ENCODE results near the gene FRMD4A. TPM values are rescaled to one million over a fixed set of nuclear protein-coding genes. Genes with fewer than 3 reads are reported as not detected.
A peak's percentile ranks its signal among the peaks of the same experiment; 100 is the strongest.

The FRMD4A gene
- total RNA-seq, 2 donors from 2014 or later: 18.9 to 46.1 TPM

GRCh38 chr10:14374745-14375445 lies 44.2 kb upstream of the FRMD4A start:
- no peaks in the 10 kb centered on the region for H3K27me3 ChIP-seq
- H3K9me3 ChIP-seq: no peaks in the 10 kb centered on the region
- intact Hi-C loops (cut with DNase I): no loop called here
- WGBS, 2 donors: 68 to 76% methylated on average over 5 of the region's 5 CpGs
- H3K36me3 ChIP-seq (replicated peaks in 1 of 2; ENCODE audit: insufficient read depth in 1 of 2, low read depth in 2 of 2): no peaks in the 10 kb centered on the region
- no peak overlapping the region for H3K4me3 ChIP-seq
- no peak for DNase-seq
- no peak for TF ChIP-seq POLR2A (IDR thresholded peaks at IDR 0.05)
- no peak for ATAC-seq
- H3K27ac ChIP-seq: no peak overlapping the region
- peaks cover 59% of the 10 kb centered on the region for H3K4me1 ChIP-seq

- H3K27me3 ChIP-seq: no peaks in the 10 kb centered on the region
- DNase-seq: no peak
- intact Hi-C loops (cut with DNase I): no loop called here
- no peak for TF ChIP-seq CTCF (IDR thresholded peaks at IDR 0.05)
- no peak for TF ChIP-seq POLR2A (IDR thresholded peaks at IDR 0.05)
- H3K4me3 ChIP-seq: no peak overlapping the region
- no peak for ATAC-seq
- H3K36me3 ChIP-seq (replicated peaks in 1 of 2; ENCODE audit: insufficient read depth in 1 of 2, low read depth in 2 of 2): no peaks in the 10 kb centered on the region
- H3K4me1 ChIP-seq: peaks cover 36% of the 10 kb centered on the region
- no peaks in the 10 kb centered on the region for H3K9me3 ChIP-seq
- H3K27ac ChIP-seq: peak overlapping the region in 3 of 4 donors; percentile 64 to 78 (median 72)
- 54 to 58% methylated on average over 4 of the region's 4 CpGs for WGBS, 2 donors
Measured at GRCh38 chr10:14372606-14373005, 41.9 kb upstream of the FRMD4A start.

- no peaks in the 10 kb centered on the region for H3K9me3 ChIP-seq
- DNase-seq: no peak
- no peak for ATAC-seq
- H3K27ac ChIP-seq: no peak overlapping the region
- 70 to 85% methylated on average over 4 of the region's 4 CpGs for WGBS, 2 donors
- no peak for TF ChIP-seq CTCF (IDR thresholded peaks at IDR 0.05)
- TF ChIP-seq POLR2A (IDR thresholded peaks at IDR 0.05): no peak
- H3K36me3 ChIP-seq (replicated peaks in 1 of 2; ENCODE audit: insufficient read depth in 1 of 2, low read depth in 2 of 2): no peaks in the 10 kb centered on the region
- no peak overlapping the region for H3K4me3 ChIP-seq
- H3K4me1 ChIP-seq: peaks cover 31% of the 10 kb centered on the region
- H3K27me3 ChIP-seq: no peaks in the 10 kb centered on the region
- intact Hi-C loops (cut with DNase I): no loop called here
Measured at GRCh38 chr10:14371581-14371980, 40.9 kb upstream of the FRMD4A start.

- WGBS, 2 donors: 91 to 92% methylated on average over 5 of the region's 5 CpGs
Measured at GRCh38 chr10:14370894-14371293, 40.2 kb upstream of the FRMD4A start.

GRCh38 chr10:14369906-14370305 lies 39.2 kb upstream of the FRMD4A start:
- Histone ChIP-seq H3K27ac (no peak overlapping the region), H3K4me1 (peaks cover 30% of the 10 kb centered on the region), H3K4me3 (no peak overlapping the region), H3K36me3 (replicated peaks in 1 of 2; ENCODE audit: insufficient read depth in 1 of 2, low read depth in 2 of 2) (no peaks in the 10 kb centered on the region), H3K9me3 (no peaks in the 10 kb centered on the region), H3K27me3 (no peaks in the 10 kb centered on the region)
- intact Hi-C loops (cut with DNase I): no loop called here
- TF ChIP-seq CTCF (IDR thresholded peaks at IDR 0.05): no peak
- no peak for TF ChIP-seq POLR2A (IDR thresholded peaks at IDR 0.05)
- no peak for DNase-seq
- ATAC-seq: no peak

More at GRCh38 chr10:14370894-14371293, 40.2 kb upstream of the FRMD4A start:
- Histone ChIP-seq H3K27me3 (no peaks in the 10 kb centered on the region), H3K4me1 (peaks cover 31% of the 10 kb centered on the region), H3K4me3 (no peak overlapping the region), H3K36me3 (replicated peaks in 1 of 2; ENCODE audit: insufficient read depth in 1 of 2, low read depth in 2 of 2) (no peaks in the 10 kb centered on the region), H3K27ac (no peak overlapping the region), H3K9me3 (no peaks in the 10 kb centered on the region)
- DNase-seq (no peak), ATAC-seq (no peak)
- intact Hi-C loops (cut with DNase I): no loop called here
- TF ChIP-seq CTCF (IDR thresholded peaks at IDR 0.05) (no peak), POLR2A (IDR thresholded peaks at IDR 0.05) (no peak)
